SK-N-SH (cell line): Measurements from ENCODE around the gene TTC31. TPM values are rescaled to one million over a fixed set of nuclear protein-coding genes. Genes with fewer than 3 reads are reported as not detected.

Experiments
- CTCF ChIA-PET: fragments of 300-600, 350-600 bp; formaldehyde crosslinking; extraction: SDS; loops from one replicate; lab custom pipeline; 2021; lab: Yijun Ruan, JAX
- POLR2A ChIA-PET: fragments of 350-600 bp; sonication (Branson Sonifier 250); formaldehyde crosslinking; extraction: SDS; loops from one replicate; lab custom pipeline; 2020; ENCODE audit warnings: antibody characterized with exemption, inconsistent platforms; lab: Yijun Ruan, JAX
- DNase-seq: peaks from one replicate; pipeline ENCODE4 v3.0.0; 2012
- H2AFZ ChIP-seq: fragments of 200-600 bp; sonication (generic); 2 replicates; pipeline ENCODE4 v1.8.1; 2016; ENCODE audit warnings: antibody characterized with exemption, mild to moderate bottlenecking, low read depth
- H3F3A ChIP-seq: fragments of 200-600 bp; sonication (generic); replicated peaks from 2 replicates; pipeline ENCODE3; 2016; ENCODE audit warnings: antibody characterized with exemption, mild to moderate bottlenecking; ENCODE audit not compliant: insufficient read depth
- H3K27ac ChIP-seq, 2 experiments: fragments of 200-500 bp in 1 of 2; fragments of 200-600 bp in 1 of 2; sonication (Bioruptor generic) in 1 of 2; sonication (generic), shearing (Covaris generic) in 1 of 2; 2 replicates each; pipeline versions ENCODE4 v1.5.1 to v1.6.1; 2014 to 2016; ENCODE audit warnings: low read depth in 2 of 2, inconsistent platforms in 1 of 2, low read length in 1 of 2, mild to moderate bottlenecking in 1 of 2, mixed read lengths in 1 of 2
- H3K27me3 ChIP-seq: fragments of 200-600 bp; sonication (generic), shearing (Covaris generic); 2 replicates; pipeline ENCODE4 v1.6.1; 2016; ENCODE audit warnings: mixed run types; ENCODE audit not compliant: insufficient read depth
- H3K36me3 ChIP-seq, 2 experiments: fragments of 200-500 bp in 1 of 2; fragments of 200-600 bp in 1 of 2; sonication (Bioruptor generic) in 1 of 2; sonication (generic) in 1 of 2; replicated peaks in 1 of 2; 2 replicates each; pipeline versions ENCODE3 to v1.5.1; 2014 to 2016; ENCODE audit warnings: low read length in 1 of 2, mild to moderate bottlenecking in 1 of 2; ENCODE audit not compliant: insufficient read depth in 2 of 2, control insufficient read depth in 1 of 2
- H3K4me1 ChIP-seq, 2 experiments: fragments of 200-500 bp in 1 of 2; fragments of 200-600 bp in 1 of 2; sonication (Bioruptor generic) in 1 of 2; sonication (generic), shearing (Covaris generic) in 1 of 2; 2 replicates each; pipeline versions ENCODE4 v1.5.1 to v1.6.1; 2014 to 2016; ENCODE audit warnings: low read depth in 1 of 2, low read length in 1 of 2, mixed run types in 1 of 2; ENCODE audit not compliant: insufficient read depth in 2 of 2, control insufficient read depth in 1 of 2
- H3K4me2 ChIP-seq: fragments of 200-600 bp; sonication (generic), shearing (Covaris generic); 2 replicates; pipeline ENCODE4 v1.6.1; 2017; ENCODE audit warnings: mixed run types
- H3K4me3 ChIP-seq, 2 experiments: fragments of 200-500 bp in 1 of 2; fragments of 200-600 bp in 1 of 2; sonication (Bioruptor generic) in 1 of 2; sonication (generic), shearing (Covaris generic) in 1 of 2; 2 replicates each; pipeline versions ENCODE4 v1.5.1 to v1.8.1; 2014 to 2016; ENCODE audit warnings: low read depth in 2 of 2, inconsistent platforms in 1 of 2, low read length in 1 of 2, mild to moderate bottlenecking in 1 of 2, mixed read lengths in 1 of 2, moderate library complexity in 1 of 2
- H3K79me2 ChIP-seq: fragments of 200-600 bp; sonication (generic); 2 replicates; pipeline ENCODE4 v1.8.1; 2017; ENCODE audit warnings: mild to moderate bottlenecking; ENCODE audit not compliant: insufficient read depth
- H3K9ac ChIP-seq: fragments of 200-600 bp; sonication (generic); 2 replicates; pipeline ENCODE4 v1.6.1; 2017; ENCODE audit warnings: mixed run types
- H3K9me2 ChIP-seq: fragments of 200-600 bp; sonication (generic); 2 replicates; pipeline ENCODE4 v1.6.1; 2017; ENCODE audit warnings: mixed run types
- H3K9me3 ChIP-seq: fragments of 200-600 bp; sonication (generic); 2 replicates; pipeline ENCODE4 v1.6.1; 2017; ENCODE audit warnings: mixed run types, mild to moderate bottlenecking, moderate library complexity
- H4K20me1 ChIP-seq: fragments of 200-600 bp; sonication (generic); 2 replicates; pipeline ENCODE4 v1.6.1; 2017; ENCODE audit warnings: mild to moderate bottlenecking, mixed run types; ENCODE audit not compliant: insufficient read depth
- CHD2 ChIP-seq: fragments of 150-350 bp; IDR thresholded peaks from 2 replicates; pipeline ENCODE4 v1.6.1; 2018; ENCODE audit warnings: low read length; ENCODE audit not compliant: partially characterized antibody
- ELF1 ChIP-seq: IDR thresholded peaks from 2 replicates; pipeline ENCODE4 v1.4.0; 2012
- FOXM1 ChIP-seq: IDR thresholded peaks from 2 replicates; pipeline ENCODE4 v1.4.0; 2012; ENCODE audit warnings: low read depth, mild to moderate bottlenecking
- GABPA ChIP-seq: IDR thresholded peaks from 2 replicates; pipeline ENCODE4 v1.4.0; 2012; ENCODE audit warnings: low read depth, mild to moderate bottlenecking
- GATA2 ChIP-seq: sonication (generic); formaldehyde crosslinking; IDR thresholded peaks from 2 replicates; pipeline ENCODE4 v1.5.0; 2020; ENCODE audit warnings: mild to moderate bottlenecking, missing genetic modification reagents
- MAX ChIP-seq: IDR thresholded peaks from 2 replicates; pipeline ENCODE4 v1.4.0; 2012; ENCODE audit warnings: low read depth
- MEF2A ChIP-seq: IDR thresholded peaks from 2 replicates; pipeline ENCODE4 v1.4.0; 2012; ENCODE audit warnings: low read depth, borderline replicate concordance
- MXI1 ChIP-seq: IDR thresholded peaks from 2 replicates; pipeline ENCODE4 v1.6.1; 2012; ENCODE audit warnings: mild to moderate bottlenecking, low read depth, low read length, improper control_type of control experiment
- NFIC ChIP-seq: IDR thresholded peaks from 2 replicates; pipeline ENCODE4 v1.4.0; 2012; ENCODE audit warnings: borderline replicate concordance
- NRF1 ChIP-seq: IDR thresholded peaks from 2 replicates; pipeline ENCODE4 v1.6.1; 2012; ENCODE audit warnings: low read depth, mild to moderate bottlenecking, low read length
- POLR2AphosphoS5 ChIP-seq: IDR thresholded peaks from 2 replicates; pipeline ENCODE4 v1.6.1; 2012; ENCODE audit warnings: low read depth, low read length
- RAD21 ChIP-seq: IDR thresholded peaks from 2 replicates; pipeline ENCODE4 v1.6.1; 2012; ENCODE audit warnings: mild to moderate bottlenecking, low read length
- RCOR1 ChIP-seq: fragments of 150-350 bp; IDR thresholded peaks from 2 replicates; pipeline ENCODE4 v1.6.1; 2017; ENCODE audit warnings: antibody characterized with exemption, low read length
- SIN3A ChIP-seq: IDR thresholded peaks from 2 replicates; pipeline ENCODE4 v1.6.1; 2012; ENCODE audit warnings: low read depth, mild to moderate bottlenecking, low read length, moderate library complexity, borderline replicate concordance
- TAF1 ChIP-seq: IDR thresholded peaks from 2 replicates; pipeline ENCODE4 v1.6.1; 2012; ENCODE audit warnings: low read depth, mild to moderate bottlenecking, low read length, moderate library complexity, borderline replicate concordance
- TCF12 ChIP-seq: IDR thresholded peaks from 2 replicates; pipeline ENCODE4 v1.4.0; 2012
- YY1 ChIP-seq: IDR thresholded peaks from 2 replicates; pipeline ENCODE4 v1.4.0; 2012; ENCODE audit warnings: low read depth, mild to moderate bottlenecking
- WGBS: methylation state at CpG from one replicate; pipeline ENCODE4 v1.1.6; 2017; ENCODE audit warnings: low lambda C conversion rate; 5-methylcytosine and 5-hydroxymethylcytosine counted together
- polyA plus RNA-seq, 3 experiments: library from polyadenylated mRNA; depleted of rRNA; stranded (reverse); fragments of >200 nt; gene quantifications; 2 replicates each; pipeline ENCODE4 v1.2.3, GENCODE V29; 2012
- TF ChIP-seq, protein P1 (sequence below): IDR thresholded peaks from 2 replicates; pipeline ENCODE4 v1.6.1; 2012; ENCODE audit warnings: mild to moderate bottlenecking, low read depth, low read length, moderate library complexity
- TF ChIP-seq, protein P2 (sequence below): fragments of 150-350 bp; IDR thresholded peaks from 2 replicates; pipeline ENCODE4 v1.6.1; 2017; ENCODE audit warnings: antibody characterized with exemption, low read length, low read depth, borderline replicate concordance
- TF ChIP-seq, protein P3 (sequence below): IDR thresholded peaks from 2 replicates; pipeline ENCODE4 v1.4.0; 2012; ENCODE audit warnings: low read depth, borderline replicate concordance

TTC31 gene
- polyA plus RNA-seq, 1 of the 3 experiments (the other 2 are of a cell fraction), result 27.9 TPM

- no peak for DNase-seq
- Histone ChIP-seq H3K4me1 (no peaks in the 10 kb centered on the region), H3K4me2 (no peak overlapping the region), H3K4me3 (no peak overlapping the region), H3K9ac (no peak overlapping the region), H4K20me1 (no peaks in the 10 kb centered on the region), H3K79me2 (no peaks in the 10 kb centered on the region), H3K36me3 (peaks cover 4 to 6% of the 10 kb centered on the region in 2 experiments), H3K9me3 (no peaks in the 10 kb centered on the region), H3K9me2 (no peaks in the 10 kb centered on the region), H3F3A (peaks cover 5% of the 10 kb centered on the region), H2AFZ (no peak overlapping the region), H3K27ac (no peak overlapping the region), H3K27me3 (no peaks in the 10 kb centered on the region)
- ChIA-PET CTCF (no interaction called here), POLR2A (no interaction called here)
- WGBS, result 90% methylated on average over 7 of the region's 7 CpGs
- TF ChIP-seq MXI1, result no peak
- no peak for TF ChIP-seq POLR2AphosphoS5
- no peak for TF ChIP-seq RCOR1
- TF ChIP-seq CHD2, result no peak
- no peak for TF ChIP-seq ELF1
- TF ChIP-seq SIN3A, result no peak
- no peak for TF ChIP-seq RAD21
- TF ChIP-seq, protein P1, sequence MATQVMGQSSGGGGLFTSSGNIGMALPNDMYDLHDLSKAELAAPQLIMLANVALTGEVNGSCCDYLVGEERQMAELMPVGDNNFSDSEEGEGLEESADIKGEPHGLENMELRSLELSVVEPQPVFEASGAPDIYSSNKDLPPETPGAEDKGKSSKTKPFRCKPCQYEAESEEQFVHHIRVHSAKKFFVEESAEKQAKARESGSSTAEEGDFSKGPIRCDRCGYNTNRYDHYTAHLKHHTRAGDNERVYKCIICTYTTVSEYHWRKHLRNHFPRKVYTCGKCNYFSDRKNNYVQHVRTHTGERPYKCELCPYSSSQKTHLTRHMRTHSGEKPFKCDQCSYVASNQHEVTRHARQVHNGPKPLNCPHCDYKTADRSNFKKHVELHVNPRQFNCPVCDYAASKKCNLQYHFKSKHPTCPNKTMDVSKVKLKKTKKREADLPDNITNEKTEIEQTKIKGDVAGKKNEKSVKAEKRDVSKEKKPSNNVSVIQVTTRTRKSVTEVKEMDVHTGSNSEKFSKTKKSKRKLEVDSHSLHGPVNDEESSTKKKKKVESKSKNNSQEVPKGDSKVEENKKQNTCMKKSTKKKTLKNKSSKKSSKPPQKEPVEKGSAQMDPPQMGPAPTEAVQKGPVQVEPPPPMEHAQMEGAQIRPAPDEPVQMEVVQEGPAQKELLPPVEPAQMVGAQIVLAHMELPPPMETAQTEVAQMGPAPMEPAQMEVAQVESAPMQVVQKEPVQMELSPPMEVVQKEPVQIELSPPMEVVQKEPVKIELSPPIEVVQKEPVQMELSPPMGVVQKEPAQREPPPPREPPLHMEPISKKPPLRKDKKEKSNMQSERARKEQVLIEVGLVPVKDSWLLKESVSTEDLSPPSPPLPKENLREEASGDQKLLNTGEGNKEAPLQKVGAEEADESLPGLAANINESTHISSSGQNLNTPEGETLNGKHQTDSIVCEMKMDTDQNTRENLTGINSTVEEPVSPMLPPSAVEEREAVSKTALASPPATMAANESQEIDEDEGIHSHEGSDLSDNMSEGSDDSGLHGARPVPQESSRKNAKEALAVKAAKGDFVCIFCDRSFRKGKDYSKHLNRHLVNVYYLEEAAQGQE, result no peak
- no peak for TF ChIP-seq TCF12
- TF ChIP-seq, protein P2, sequence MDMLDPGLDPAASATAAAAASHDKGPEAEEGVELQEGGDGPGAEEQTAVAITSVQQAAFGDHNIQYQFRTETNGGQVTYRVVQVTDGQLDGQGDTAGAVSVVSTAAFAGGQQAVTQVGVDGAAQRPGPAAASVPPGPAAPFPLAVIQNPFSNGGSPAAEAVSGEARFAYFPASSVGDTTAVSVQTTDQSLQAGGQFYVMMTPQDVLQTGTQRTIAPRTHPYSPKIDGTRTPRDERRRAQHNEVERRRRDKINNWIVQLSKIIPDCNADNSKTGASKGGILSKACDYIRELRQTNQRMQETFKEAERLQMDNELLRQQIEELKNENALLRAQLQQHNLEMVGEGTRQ, result no peak
- TF ChIP-seq GATA2, result no peak
- TF ChIP-seq YY1, result no peak
Observed at GRCh38 chr2:74538881-74539339, 56.0 kb downstream of the TTC31 start.

GRCh38 chr2:74540291-74540690, 57.4 kb downstream of the TTC31 start:
- no peaks in the 10 kb centered on the region for H4K20me1 ChIP-seq
- ChIA-PET POLR2A (no interaction called here), CTCF (interaction anchor here (0.8 to 1.1 kb wide), 2 partner anchors 8 to 57 kb away, joined by 3 read pairs; partner anchors contain the start of genes CCDC142 and TTC31)
- peaks cover 3% of the 10 kb centered on the region in 2 experiments for H3K36me3 ChIP-seq
- no peaks in the 10 kb centered on the region for H3K27me3 ChIP-seq
- no peaks in the 10 kb centered on the region for H3K9me3 ChIP-seq
- no peak overlapping the region for H3K4me3 ChIP-seq
- WGBS, result 91% methylated on average over 5 of the region's 5 CpGs
- no peaks in the 10 kb centered on the region for H3K9me2 ChIP-seq
- no peak for DNase-seq
- H2AFZ ChIP-seq, result no peak overlapping the region
- TF ChIP-seq TAF1 (no peak), MEF2A (no peak), FOXM1 (no peak), CHD2 (no peak), NFIC (no peak), GABPA (no peak), MAX (no peak), TCF12 (no peak), NRF1 (no peak)
- TF ChIP-seq, protein P3, sequence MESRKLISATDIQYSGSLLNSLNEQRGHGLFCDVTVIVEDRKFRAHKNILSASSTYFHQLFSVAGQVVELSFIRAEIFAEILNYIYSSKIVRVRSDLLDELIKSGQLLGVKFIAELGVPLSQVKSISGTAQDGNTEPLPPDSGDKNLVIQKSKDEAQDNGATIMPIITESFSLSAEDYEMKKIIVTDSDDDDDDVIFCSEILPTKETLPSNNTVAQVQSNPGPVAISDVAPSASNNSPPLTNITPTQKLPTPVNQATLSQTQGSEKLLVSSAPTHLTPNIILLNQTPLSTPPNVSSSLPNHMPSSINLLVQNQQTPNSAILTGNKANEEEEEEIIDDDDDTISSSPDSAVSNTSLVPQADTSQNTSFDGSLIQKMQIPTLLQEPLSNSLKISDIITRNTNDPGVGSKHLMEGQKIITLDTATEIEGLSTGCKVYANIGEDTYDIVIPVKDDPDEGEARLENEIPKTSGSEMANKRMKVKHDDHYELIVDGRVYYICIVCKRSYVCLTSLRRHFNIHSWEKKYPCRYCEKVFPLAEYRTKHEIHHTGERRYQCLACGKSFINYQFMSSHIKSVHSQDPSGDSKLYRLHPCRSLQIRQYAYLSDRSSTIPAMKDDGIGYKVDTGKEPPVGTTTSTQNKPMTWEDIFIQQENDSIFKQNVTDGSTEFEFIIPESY, result no peak
- no peaks in the 10 kb centered on the region for H3K4me1 ChIP-seq
- H3F3A ChIP-seq, result peaks cover 7% of the 10 kb centered on the region
- H3K9ac ChIP-seq, result no peak overlapping the region
- no peak overlapping the region for H3K27ac ChIP-seq
- no peak overlapping the region for H3K4me2 ChIP-seq
- H3K79me2 ChIP-seq, result no peaks in the 10 kb centered on the region
